ENCODE data around the gene PMM2.
"Not testable (repeated sequence)": the region's sequence is repeated elsewhere in the genome, so short reads cannot be mapped to it uniquely, and the experiment has no call there.

Gene PMM2

GRCh38 chr16:8874388-8874787 lies 76.7 kb downstream of the PMM2 start:
- ChIA-PET CTCF (interaction anchor here (0.6 to 1.0 kb wide), 2 partner anchors 11 to 61 kb away, joined by 3 read pairs; no protein-coding TSS in a partner anchor), POLR2A (no interaction called here)
- DNase-seq (ENCODE audit: extremely low spot score), result no peak
- no peak for TF ChIP-seq SP1 (IDR thresholded peaks at IDR 0.05)
- no peak for TF ChIP-seq SUZ12 (IDR thresholded peaks at IDR 0.05)
- no peak for TF ChIP-seq FOXM1 (IDR thresholded peaks at IDR 0.05; ENCODE audit: borderline replicate concordance)
- TF ChIP-seq ARNT (IDR thresholded peaks at IDR 0.05), result no peak
- no peak for TF ChIP-seq ZNF384 (IDR thresholded peaks at IDR 0.05)
- no peak for TF ChIP-seq TARDBP (IDR thresholded peaks at IDR 0.05)
- no peak for TF ChIP-seq FOXA1 (IDR thresholded peaks at IDR 0.05)
- no peak for TF ChIP-seq CTBP1 (IDR thresholded peaks at IDR 0.05; ENCODE audit: borderline replicate concordance)
- TF ChIP-seq, protein P1, sequence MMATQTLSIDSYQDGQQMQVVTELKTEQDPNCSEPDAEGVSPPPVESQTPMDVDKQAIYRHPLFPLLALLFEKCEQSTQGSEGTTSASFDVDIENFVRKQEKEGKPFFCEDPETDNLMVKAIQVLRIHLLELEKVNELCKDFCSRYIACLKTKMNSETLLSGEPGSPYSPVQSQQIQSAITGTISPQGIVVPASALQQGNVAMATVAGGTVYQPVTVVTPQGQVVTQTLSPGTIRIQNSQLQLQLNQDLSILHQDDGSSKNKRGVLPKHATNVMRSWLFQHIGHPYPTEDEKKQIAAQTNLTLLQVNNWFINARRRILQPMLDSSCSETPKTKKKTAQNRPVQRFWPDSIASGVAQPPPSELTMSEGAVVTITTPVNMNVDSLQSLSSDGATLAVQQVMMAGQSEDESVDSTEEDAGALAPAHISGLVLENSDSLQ (IDR thresholded peaks at IDR 0.05), result no peak
- no peak for TF ChIP-seq FOXK2 (IDR thresholded peaks at IDR 0.05)
- no peak for TF ChIP-seq L3MBTL2 (conservative IDR thresholded peaks at IDR 0.05)
- TF ChIP-seq ELF4 (IDR thresholded peaks at IDR 0.05), result no peak
- no peak for TF ChIP-seq LEF1 (IDR thresholded peaks at IDR 0.05; ENCODE audit: borderline replicate concordance)
- no peak for TF ChIP-seq NFRKB (IDR thresholded peaks at IDR 0.05)
- TF ChIP-seq HDGF (IDR thresholded peaks at IDR 0.05; ENCODE audit: borderline replicate concordance), result no peak
- no peak for TF ChIP-seq BHLHE40 (IDR thresholded peaks at IDR 0.05; ENCODE audit: borderline replicate concordance)

GRCh38 chr16:8875317-8875716 lies 77.7 kb downstream of the PMM2 start:
- DNase-seq (ENCODE audit: extremely low spot score); CTCF ChIA-PET; POLR2A ChIA-PET: not testable (repeated sequence)

DNA sequence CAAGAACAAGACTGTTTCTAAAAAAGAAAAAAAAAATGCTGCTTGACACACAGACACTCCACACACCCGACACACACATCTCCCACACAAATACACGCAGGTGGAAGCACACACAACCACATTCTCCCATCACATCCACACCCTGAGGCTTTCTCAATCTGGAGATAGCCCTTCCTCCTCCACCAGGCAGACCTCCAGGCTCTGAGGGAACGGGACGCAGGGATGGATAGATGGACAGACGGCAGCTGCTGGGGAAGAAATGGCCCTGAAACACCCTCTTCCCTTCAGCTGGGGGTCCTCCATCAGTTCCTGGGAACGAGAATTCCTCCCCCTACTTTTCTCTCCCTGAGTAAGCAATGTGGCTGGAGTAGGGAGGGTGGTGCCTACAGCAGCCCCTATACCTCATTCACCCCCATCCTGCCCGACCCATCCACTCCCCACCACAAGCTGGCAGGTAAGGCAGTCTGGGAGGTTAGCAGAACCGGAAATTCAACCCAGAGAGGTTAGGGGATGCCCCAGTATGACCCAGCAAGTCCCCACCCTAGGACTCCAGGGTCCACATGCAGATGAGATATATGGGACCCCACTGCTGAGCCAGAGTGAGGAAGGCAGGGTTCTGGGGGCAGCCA lies 80.4 kb downstream of the PMM2 start:
- CTCF ChIA-PET, result no interaction called here

DNA sequence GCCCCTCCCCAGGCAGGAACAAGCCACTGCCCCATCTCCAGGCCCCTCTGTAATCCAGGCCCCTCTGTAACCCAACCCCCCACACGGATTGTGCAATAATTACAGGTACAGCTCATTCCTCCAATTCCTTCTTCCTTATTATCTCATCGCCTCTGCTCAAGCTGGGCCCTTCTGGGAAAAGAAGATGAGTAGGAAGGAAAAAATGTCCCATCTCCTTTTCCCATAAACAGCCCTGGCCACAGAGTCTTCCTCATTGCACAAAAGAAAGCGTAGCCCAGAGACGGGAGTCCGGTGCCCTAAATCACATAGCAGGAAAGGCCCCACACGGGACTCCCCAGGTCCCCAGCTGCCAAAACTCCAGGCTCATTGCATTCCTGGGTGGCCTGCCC lies 80.9 kb downstream of the PMM2 start:
- no peak for DNase-seq (ENCODE audit: extremely low spot score)
- no peak for TF ChIP-seq HDGF (IDR thresholded peaks at IDR 0.05; ENCODE audit: borderline replicate concordance)
- no peak for TF ChIP-seq FOXM1 (IDR thresholded peaks at IDR 0.05; ENCODE audit: borderline replicate concordance)
- TF ChIP-seq, protein P1 (IDR thresholded peaks at IDR 0.05), result no peak
- no peak for TF ChIP-seq LEF1 (IDR thresholded peaks at IDR 0.05; ENCODE audit: borderline replicate concordance)
- TF ChIP-seq CTBP1 (IDR thresholded peaks at IDR 0.05; ENCODE audit: borderline replicate concordance), result no peak
- no peak for TF ChIP-seq NFRKB (IDR thresholded peaks at IDR 0.05)
- TF ChIP-seq ARNT (IDR thresholded peaks at IDR 0.05), result no peak
- TF ChIP-seq FOXK2 (IDR thresholded peaks at IDR 0.05), result no peak
- no peak for TF ChIP-seq TARDBP (IDR thresholded peaks at IDR 0.05)
- no peak for TF ChIP-seq SUZ12 (IDR thresholded peaks at IDR 0.05)
- TF ChIP-seq BHLHE40 (IDR thresholded peaks at IDR 0.05; ENCODE audit: borderline replicate concordance), result no peak
- no peak for TF ChIP-seq ZNF384 (IDR thresholded peaks at IDR 0.05)
- no peak for TF ChIP-seq FOXA1 (IDR thresholded peaks at IDR 0.05)
- no peak for TF ChIP-seq ELF4 (IDR thresholded peaks at IDR 0.05)
- TF ChIP-seq SP1 (IDR thresholded peaks at IDR 0.05), result no peak
- no peak for TF ChIP-seq L3MBTL2 (conservative IDR thresholded peaks at IDR 0.05)
- CTCF ChIA-PET, result no interaction called here
- POLR2A ChIA-PET, result interaction anchor here (1.7 kb wide), 1 partner anchor 10 kb away, joined by 5 read pairs; the partner anchor contains the start of gene CARHSP1

More for the DNA sequence above, 80.4 kb downstream of the PMM2 start:
- no peak for DNase-seq (ENCODE audit: extremely low spot score)
- POLR2A ChIA-PET, result interaction anchor here (1.7 kb wide), 1 partner anchor 9 kb away, joined by 5 read pairs; the partner anchor contains the start of gene CARHSP1
- TF ChIP-seq L3MBTL2 (conservative IDR thresholded peaks at IDR 0.05) (no peak), TARDBP (IDR thresholded peaks at IDR 0.05) (no peak), ELF4 (IDR thresholded peaks at IDR 0.05) (no peak), LEF1 (IDR thresholded peaks at IDR 0.05; ENCODE audit: borderline replicate concordance) (no peak), SUZ12 (IDR thresholded peaks at IDR 0.05) (no peak), NFRKB (IDR thresholded peaks at IDR 0.05) (no peak), ZNF384 (IDR thresholded peaks at IDR 0.05) (no peak), FOXA1 (IDR thresholded peaks at IDR 0.05) (no peak), CTBP1 (IDR thresholded peaks at IDR 0.05; ENCODE audit: borderline replicate concordance) (no peak), FOXK2 (IDR thresholded peaks at IDR 0.05) (no peak), ARNT (IDR thresholded peaks at IDR 0.05) (no peak)

DNA sequence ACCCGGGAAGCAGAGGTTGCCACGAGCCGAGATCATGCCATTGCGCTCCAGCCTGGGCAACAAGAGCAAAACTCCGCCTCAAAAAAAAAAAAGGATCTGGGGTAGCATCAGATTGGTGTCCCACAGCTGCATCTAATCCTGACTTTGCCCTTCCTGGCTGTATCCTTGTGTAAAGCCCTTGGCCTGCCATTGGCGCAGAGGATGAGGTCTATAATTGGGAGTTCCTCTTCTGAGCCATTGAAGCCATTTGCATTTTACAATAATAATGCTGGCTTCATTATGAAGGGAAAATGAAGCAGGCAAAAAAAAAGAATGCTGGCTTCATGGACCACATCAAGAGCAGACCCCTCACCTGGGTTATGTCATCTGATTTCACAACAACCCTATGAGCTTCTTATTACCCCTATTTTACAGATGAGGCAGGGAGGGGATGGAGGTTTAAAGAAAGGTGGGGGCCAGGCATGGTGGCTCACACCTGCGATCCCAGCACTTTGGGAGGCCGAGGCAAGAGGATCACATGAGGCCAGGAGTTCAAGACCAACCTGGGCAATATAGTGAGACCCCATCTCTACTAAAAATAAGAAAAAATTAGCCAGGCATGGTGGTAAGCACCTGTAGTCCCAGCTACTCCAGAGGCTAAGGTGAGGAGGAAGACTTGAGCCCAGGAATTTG lies 83.3 kb downstream of the PMM2 start:
- ChIA-PET POLR2A (no interaction called here), CTCF (interaction anchor here (0.6 to 1.3 kb wide), 5 partner anchors 11 to 254 kb away, joined by 3 read pairs; partner anchors contain the start of gene CARHSP1)
- no peak for DNase-seq (ENCODE audit: extremely low spot score)
- TF ChIP-seq TARDBP (IDR thresholded peaks at IDR 0.05), result no peak
- no peak for TF ChIP-seq CTBP1 (IDR thresholded peaks at IDR 0.05; ENCODE audit: borderline replicate concordance)

DNA sequence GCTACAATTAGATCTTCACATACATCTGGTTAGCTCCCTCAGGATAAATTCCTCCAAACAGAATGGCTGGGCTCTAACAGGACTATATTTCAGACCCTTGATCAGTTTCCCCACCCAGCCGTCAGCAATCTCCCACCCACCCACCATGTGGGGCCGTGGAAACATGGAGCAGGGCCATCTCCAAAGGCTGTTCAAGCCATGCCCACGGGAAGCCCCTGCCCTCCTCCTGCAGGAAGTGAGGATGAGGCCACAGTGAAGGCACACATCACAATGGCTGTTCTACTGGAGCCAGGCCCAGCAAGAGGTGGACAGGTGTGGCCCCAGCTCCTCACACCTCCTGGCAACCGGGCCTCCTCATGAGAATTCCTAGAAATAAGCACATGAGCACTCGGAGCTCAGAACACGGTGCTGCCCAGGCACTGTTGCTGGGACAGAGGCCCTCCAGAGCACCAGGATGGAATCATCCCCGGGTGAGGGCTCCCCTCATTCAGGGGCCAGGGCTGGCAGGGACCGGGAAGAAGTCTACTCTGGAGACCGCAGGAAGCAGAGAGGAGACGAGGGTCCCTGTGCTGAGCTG lies 84.5 kb downstream of the PMM2 start, which contains the start of gene LITAFD:
Gene LITAFD, plus strand, starts transcription at position 311 of the 577 bp plus-strand sequence. CDS start 2,005 bp downstream, outside the sequence.
- ChIA-PET CTCF (interaction anchor here (1.3 kb wide), 1 partner anchor 13 kb away, joined by 3 read pairs; the partner anchor contains the start of gene CARHSP1), POLR2A (interaction anchor here (1.1 kb wide), 1 partner anchor 13 kb away, joined by 3 read pairs; the partner anchor contains the start of gene CARHSP1)
- TF ChIP-seq HDGF (IDR thresholded peaks at IDR 0.05; ENCODE audit: borderline replicate concordance) (no peak), FOXM1 (IDR thresholded peaks at IDR 0.05; ENCODE audit: borderline replicate concordance) (no peak), L3MBTL2 (conservative IDR thresholded peaks at IDR 0.05) (no peak), FOXK2 (IDR thresholded peaks at IDR 0.05) (no peak), ZNF384 (IDR thresholded peaks at IDR 0.05) (no peak), FOXA1 (IDR thresholded peaks at IDR 0.05) (no peak), SUZ12 (IDR thresholded peaks at IDR 0.05) (no peak), LEF1 (IDR thresholded peaks at IDR 0.05; ENCODE audit: borderline replicate concordance) (no peak), TARDBP (IDR thresholded peaks at IDR 0.05) (no peak), NFRKB (IDR thresholded peaks at IDR 0.05) (no peak)
- TF ChIP-seq, protein P1 (IDR thresholded peaks at IDR 0.05), result no peak
- no peak for DNase-seq (ENCODE audit: extremely low spot score)
